Measurements from ENCODE around the gene SAMSN1. TPM values are rescaled to one million over a fixed set of nuclear protein-coding genes. Genes with fewer than 3 reads are reported as not detected.

The SAMSN1 gene
- total RNA-seq, 4 donors from 2014 or later = 4.9 to 62.7 (median 19.6) TPM

DNA sequence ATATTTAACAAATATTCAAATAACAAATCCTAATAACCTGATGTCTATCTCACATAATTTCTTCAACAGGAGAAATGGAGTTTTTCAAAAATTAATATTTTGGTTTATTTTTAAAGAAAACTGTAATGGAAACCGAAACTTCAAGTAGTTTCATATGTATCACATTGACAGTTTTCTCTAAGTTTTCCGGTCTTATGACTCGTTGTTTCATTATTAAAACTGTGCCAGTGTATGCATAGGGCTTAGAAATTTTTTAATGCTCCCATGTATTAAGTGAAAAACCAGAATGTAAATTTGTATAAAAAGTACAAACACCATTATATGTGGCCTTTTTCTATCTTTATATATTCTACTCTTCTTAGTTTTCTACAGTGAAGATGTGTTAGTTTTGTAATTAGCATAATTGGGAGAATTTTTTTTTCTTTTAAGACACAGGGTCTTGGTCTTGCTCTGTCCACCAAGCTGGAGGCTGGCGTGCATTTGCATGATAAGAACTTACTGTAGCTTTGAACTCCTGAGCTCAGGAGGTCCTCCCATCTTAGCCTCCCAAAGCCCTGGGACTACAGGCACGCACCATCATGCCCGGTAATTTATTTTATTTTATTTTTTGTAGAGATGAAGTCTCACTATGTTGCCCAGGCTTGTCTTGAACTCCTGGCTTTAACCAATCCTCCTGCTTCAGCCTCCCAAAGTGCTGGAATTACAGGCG, 43.9 kb upstream of the SAMSN1 start:
- TF ChIP-seq, protein P1, sequence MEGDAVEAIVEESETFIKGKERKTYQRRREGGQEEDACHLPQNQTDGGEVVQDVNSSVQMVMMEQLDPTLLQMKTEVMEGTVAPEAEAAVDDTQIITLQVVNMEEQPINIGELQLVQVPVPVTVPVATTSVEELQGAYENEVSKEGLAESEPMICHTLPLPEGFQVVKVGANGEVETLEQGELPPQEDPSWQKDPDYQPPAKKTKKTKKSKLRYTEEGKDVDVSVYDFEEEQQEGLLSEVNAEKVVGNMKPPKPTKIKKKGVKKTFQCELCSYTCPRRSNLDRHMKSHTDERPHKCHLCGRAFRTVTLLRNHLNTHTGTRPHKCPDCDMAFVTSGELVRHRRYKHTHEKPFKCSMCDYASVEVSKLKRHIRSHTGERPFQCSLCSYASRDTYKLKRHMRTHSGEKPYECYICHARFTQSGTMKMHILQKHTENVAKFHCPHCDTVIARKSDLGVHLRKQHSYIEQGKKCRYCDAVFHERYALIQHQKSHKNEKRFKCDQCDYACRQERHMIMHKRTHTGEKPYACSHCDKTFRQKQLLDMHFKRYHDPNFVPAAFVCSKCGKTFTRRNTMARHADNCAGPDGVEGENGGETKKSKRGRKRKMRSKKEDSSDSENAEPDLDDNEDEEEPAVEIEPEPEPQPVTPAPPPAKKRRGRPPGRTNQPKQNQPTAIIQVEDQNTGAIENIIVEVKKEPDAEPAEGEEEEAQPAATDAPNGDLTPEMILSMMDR (IDR thresholded peaks at IDR 0.05; ENCODE audit: low read depth) = no peak

DNA sequence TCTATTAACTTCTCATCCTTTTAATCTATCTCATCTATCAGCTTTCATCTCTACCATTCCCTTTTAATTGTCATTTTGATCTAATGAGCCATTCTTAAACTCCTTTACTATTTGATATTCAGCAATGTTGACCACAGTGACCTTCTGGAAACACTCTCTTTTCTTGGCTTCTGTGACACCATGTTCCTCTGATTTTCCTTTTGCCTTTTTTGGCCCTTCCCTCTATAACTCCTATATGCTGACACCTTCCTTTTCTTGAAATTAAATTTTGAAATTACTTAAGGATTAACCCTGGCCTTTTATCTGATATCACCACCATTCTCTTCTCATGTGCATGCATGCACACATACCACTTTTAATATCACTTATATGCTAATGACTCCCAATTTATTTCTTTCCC, 41.2 kb upstream of the SAMSN1 start:
- TF ChIP-seq, protein P1 (IDR thresholded peaks at IDR 0.05; ENCODE audit: low read depth) = no peak

DNA sequence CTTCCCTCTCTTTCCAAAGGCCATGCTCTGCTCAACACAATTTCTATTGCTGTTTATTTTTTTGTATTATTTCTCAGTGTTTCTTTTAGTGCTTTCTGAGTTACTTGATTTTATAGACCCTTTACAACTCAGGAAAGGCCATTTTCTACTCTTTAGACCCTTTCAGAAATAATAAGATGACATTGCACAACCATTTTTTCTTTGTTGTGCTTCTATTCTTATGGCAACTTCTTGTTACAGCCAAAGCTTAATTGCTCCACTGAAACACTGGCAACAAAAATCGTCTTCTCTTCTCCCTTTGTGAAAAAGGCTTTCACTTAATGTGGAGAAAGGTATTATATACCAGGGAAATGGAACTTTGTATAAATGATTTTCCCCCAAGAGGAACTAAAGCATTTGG, 39.0 kb upstream of the SAMSN1 start:
- TF ChIP-seq, protein P1 (IDR thresholded peaks at IDR 0.05; ENCODE audit: low read depth) = no peak

DNA sequence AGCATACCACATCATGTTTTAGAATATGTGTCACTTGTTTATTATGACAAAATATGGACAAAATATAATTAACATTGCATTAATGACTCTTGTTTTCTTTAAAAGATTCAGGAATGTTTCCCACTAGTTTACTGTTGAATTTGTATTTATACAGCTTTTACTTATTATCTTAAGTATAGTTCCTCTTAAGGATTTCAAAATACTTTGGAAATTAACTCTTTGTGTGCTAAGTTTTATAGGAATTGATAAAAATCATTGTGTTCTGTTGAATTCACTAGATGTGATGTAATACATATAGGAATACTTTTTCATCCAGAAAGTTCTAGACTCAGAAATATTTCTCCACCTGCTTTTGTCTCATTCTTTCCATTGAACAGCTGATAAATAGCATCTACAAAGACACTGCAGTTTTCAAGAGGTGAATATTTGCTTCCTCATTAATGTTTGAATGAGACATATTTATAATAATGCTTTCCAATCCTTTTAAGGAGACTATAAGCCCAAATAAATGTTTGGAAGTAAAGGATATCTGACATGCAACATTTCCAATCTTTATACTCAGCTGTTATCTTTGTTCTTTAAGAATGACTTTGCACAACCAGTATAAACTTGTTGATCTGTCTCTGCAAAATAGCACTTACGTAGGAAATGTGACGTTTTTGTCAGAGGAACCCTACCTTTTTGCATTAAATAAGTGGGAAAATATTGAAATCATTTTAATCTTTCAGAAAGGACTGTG, 38.4 kb upstream of the SAMSN1 start:
- TF ChIP-seq, protein P1 (IDR thresholded peaks at IDR 0.05; ENCODE audit: low read depth) = no peak

DNA sequence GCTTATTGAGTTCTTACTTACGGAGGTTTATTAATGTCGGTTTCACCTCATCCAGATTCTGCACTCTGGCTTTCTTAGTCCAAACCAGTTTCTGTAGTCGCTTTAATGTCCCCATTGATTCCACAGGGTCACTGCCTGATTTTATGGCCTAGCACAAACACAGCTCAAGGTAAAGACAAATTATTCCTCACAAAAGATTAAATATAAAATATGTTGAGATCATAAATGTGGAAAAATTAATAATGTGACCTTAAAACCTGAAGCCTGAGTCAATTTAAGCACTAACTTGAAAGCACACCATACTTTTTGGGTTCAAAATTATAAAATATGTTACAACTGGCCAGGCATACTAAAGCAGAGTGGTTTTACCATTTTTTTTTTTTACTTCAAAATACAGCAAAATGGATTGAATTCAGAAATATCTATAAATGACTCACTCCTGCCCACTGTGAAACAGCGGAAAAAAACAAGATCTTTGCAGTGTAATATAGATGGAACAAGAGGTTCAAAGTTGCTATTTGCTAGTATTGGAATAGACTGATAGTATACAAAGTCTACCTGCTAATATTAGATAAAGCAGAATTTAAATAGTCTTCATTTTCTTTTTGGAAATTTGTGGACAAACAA, 37.6 kb upstream of the SAMSN1 start:
- TF ChIP-seq, protein P1 (IDR thresholded peaks at IDR 0.05; ENCODE audit: low read depth) = no peak

DNA sequence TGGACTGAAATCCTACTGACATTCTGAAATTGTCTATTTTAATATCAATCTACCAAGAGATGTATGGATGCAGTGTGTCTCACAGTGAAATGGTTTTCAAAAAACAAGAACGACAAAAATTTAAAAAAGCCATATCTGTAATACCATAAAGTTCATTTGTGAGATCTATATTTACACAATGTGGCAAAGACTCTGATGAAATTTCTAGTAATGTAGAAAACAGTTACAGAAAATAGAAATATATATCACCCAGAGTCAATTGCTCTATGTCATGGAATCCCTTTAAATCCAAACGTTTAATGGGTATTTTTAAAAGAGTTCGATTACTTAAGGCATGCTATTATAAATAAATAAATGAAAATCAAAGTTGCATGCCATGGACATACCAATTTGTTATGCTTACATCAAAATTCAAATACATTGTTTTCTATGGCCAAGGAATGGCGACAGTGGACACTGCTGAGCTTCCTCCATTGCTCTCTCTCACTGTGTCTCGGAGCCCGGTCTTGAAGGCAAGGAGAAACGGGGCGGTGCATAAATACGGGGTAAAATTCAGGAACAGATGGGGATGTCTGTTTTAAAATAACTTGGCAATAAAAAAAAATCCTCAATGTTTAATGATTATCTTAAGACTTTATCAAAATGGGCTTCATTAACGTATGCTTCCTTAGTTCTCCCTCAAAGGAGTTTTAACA, 37.0 kb upstream of the SAMSN1 start:
- TF ChIP-seq, protein P1 (IDR thresholded peaks at IDR 0.05; ENCODE audit: low read depth) = no peak
